Progenitor cell of endocrine pancreas (in vitro differentiated cells): ENCODE measurements around the gene PEAK3. TPM values are rescaled to one million over a fixed set of nuclear protein-coding genes. Genes with fewer than 3 reads are reported as not detected.

Experiments used
- DNase-seq: peaks from one replicate; pipeline ENCODE4 v3.0.0; 2021; ENCODE audit warnings: low spot score; ENCODE audit not compliant: unreplicated experiment
- H3K27ac Mint-ChIP-seq: 2 replicates; pipeline ENCODE4 v1.8.0; 2021; ENCODE audit warnings: mild to moderate bottlenecking, moderate library complexity, mixed read lengths
- H3K27me3 Mint-ChIP-seq: 2 replicates; pipeline ENCODE4 v1.8.0; 2021; ENCODE audit warnings: mixed read lengths
- H3K36me3 Mint-ChIP-seq: 2 replicates; pipeline ENCODE4 v1.8.0; 2022; ENCODE audit warnings: mixed read lengths; ENCODE audit not compliant: insufficient read depth
- H3K4me1 Mint-ChIP-seq: 2 replicates; pipeline ENCODE4 v1.8.0; 2021; ENCODE audit warnings: low read depth, mixed read lengths
- H3K4me3 Mint-ChIP-seq: 2 replicates; pipeline ENCODE4 v1.8.0; 2021; ENCODE audit warnings: low read depth, mild to moderate bottlenecking, moderate library complexity, mixed read lengths
- H3K9me3 Mint-ChIP-seq: 2 replicates; pipeline ENCODE4 v1.8.0; 2021; ENCODE audit warnings: low read depth, mixed read lengths
- CTCF ChIP-seq: fragments of 200-600 bp; sonication (generic); IDR thresholded peaks from one replicate; pipeline ENCODE4 v1.5.0; 2021; ENCODE audit warnings: antibody characterized with exemption, mild to moderate bottlenecking; ENCODE audit not compliant: unreplicated experiment
- long read RNA-seq: library from polyadenylated mRNA; unstranded; transcript quantifications from one replicate; pipeline ENCODE4 v2.0.0, GENCODE V29; 2020
- total RNA-seq: library from RNA; stranded (reverse); gene quantifications from 2 replicates; pipeline ENCODE4 v1.2.1, GENCODE V29; 2021

Gene PEAK3
- not detected in 2 replicates for total RNA-seq
- long read RNA-seq = 0 reads

- no peak for DNase-seq
- no peak for TF ChIP-seq CTCF
- H3K4me3 Mint-ChIP-seq = no peak within 1 kb of the TSS
- peaks cover 30% of the 10 kb centered on the region for H3K27me3 Mint-ChIP-seq
- H3K9me3 Mint-ChIP-seq = no peaks in the 10 kb centered on the region
- no peak within 1 kb of the TSS for H3K27ac Mint-ChIP-seq
- H3K36me3 Mint-ChIP-seq = no peaks in the 10 kb centered on the region
- peaks cover 2% of the 10 kb centered on the region for H3K4me1 Mint-ChIP-seq
These were observed at the start of gene PEAK3 for GRCh38 chr19:2282062-2282861. TSS of gene PEAK3 (minus strand) at chr19:2282175. CDS start at chr19:2280931, 1,244 bp downstream.

- peaks cover 30% of the 10 kb centered on the region for H3K4me1 Mint-ChIP-seq
- peak overlapping the region; percentile 86 for H3K4me3 Mint-ChIP-seq
- H3K27me3 Mint-ChIP-seq = no peaks in the 10 kb centered on the region
- H3K27ac Mint-ChIP-seq = peak overlapping the region; percentile 83
- peaks cover 2% of the 10 kb centered on the region for H3K36me3 Mint-ChIP-seq
- no peaks in the 10 kb centered on the region for H3K9me3 Mint-ChIP-seq
- no peak for TF ChIP-seq CTCF
- DNase-seq = no peak
These were observed 48.8 kb upstream of the PEAK3 start for GRCh38 chr19:2330632-2331284.

- DNase-seq = no peak
- Mint-ChIP-seq H3K4me1 (peaks cover 30% of the 10 kb centered on the region), H3K4me3 (peak overlapping the region; percentile 86), H3K36me3 (no peaks in the 10 kb centered on the region), H3K27ac (peak overlapping the region; percentile 83), H3K9me3 (no peaks in the 10 kb centered on the region), H3K27me3 (no peaks in the 10 kb centered on the region)
- no peak for TF ChIP-seq CTCF
These were observed 48.3 kb upstream of the PEAK3 start for GRCh38 chr19:2330255-2330631.

DNA sequence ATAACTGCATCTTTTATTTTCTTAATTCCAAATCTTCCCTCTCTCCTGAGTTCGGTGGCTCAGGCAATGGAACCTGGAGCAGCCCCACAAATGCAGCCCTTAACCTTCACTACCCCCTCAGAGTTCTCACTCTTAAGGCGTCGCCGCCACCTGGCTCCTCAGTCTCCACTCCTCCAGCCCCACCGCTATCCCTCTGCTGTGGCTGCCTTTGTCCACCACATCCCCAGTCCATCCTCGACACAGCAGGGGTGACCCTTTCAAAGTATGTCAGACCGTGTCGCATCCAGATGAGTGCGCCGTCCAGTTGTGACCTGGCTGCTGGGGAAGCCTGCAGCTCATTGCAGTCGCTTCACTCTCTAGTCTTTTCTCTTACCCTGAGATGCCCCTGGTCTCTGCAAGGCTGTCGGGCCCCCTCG, 47.5 kb upstream of the PEAK3 start:
- Mint-ChIP-seq H3K4me3 (peak overlapping the region; percentile 86), H3K27ac (peak overlapping the region; percentile 95), H3K36me3 (no peaks in the 10 kb centered on the region), H3K27me3 (no peaks in the 10 kb centered on the region), H3K4me1 (peaks cover 30% of the 10 kb centered on the region), H3K9me3 (no peaks in the 10 kb centered on the region)
- no peak for TF ChIP-seq CTCF
- no peak for DNase-seq

- peak overlapping the region; percentile 86 for H3K4me3 Mint-ChIP-seq
- TF ChIP-seq CTCF = no peak
- no peaks in the 10 kb centered on the region for H3K9me3 Mint-ChIP-seq
- no peaks in the 10 kb centered on the region for H3K36me3 Mint-ChIP-seq
- peaks cover 30% of the 10 kb centered on the region for H3K4me1 Mint-ChIP-seq
- H3K27ac Mint-ChIP-seq = peak overlapping the region; percentile 95
- DNase-seq = no peak
- no peaks in the 10 kb centered on the region for H3K27me3 Mint-ChIP-seq
These were observed 47.1 kb upstream of the PEAK3 start for GRCh38 chr19:2329149-2329478.
